ENCODE data around the gene PCID2.

Gene PCID2

GRCh38 chr13:113170511-113170910, 38.0 kb downstream of the PCID2 start:
- FAIRE-seq (no peak), DNase-seq (ENCODE audit: insufficient read length, low spot score) (no peak)
- TF ChIP-seq CTCF (IDR thresholded peaks at IDR 0.05; ENCODE audit: insufficient read depth, missing control alignments): no peak

GRCh38 chr13:113169277-113170272, 38.9 kb downstream of the PCID2 start:
- DNase-seq (ENCODE audit: insufficient read length, low spot score): no peak
- TF ChIP-seq CTCF (IDR thresholded peaks at IDR 0.05; ENCODE audit: insufficient read depth, missing control alignments): no peak
- FAIRE-seq: no peak

- no peak for DNase-seq (ENCODE audit: insufficient read length, low spot score)
- no peak for TF ChIP-seq CTCF (IDR thresholded peaks at IDR 0.05; ENCODE audit: insufficient read depth, missing control alignments)
- FAIRE-seq: no peak
Observed at GRCh38 chr13:113168211-113168610, 40.3 kb downstream of the PCID2 start.

GRCh38 chr13:113167575-113167974, 40.9 kb downstream of the PCID2 start:
- no peak for TF ChIP-seq CTCF (IDR thresholded peaks at IDR 0.05; ENCODE audit: insufficient read depth, missing control alignments)
- FAIRE-seq (no peak), DNase-seq (ENCODE audit: insufficient read length, low spot score) (no peak)

GRCh38 chr13:113167155-113167554, 41.3 kb downstream of the PCID2 start:
- DNase-seq (ENCODE audit: insufficient read length, low spot score): no peak
- TF ChIP-seq CTCF (IDR thresholded peaks at IDR 0.05; ENCODE audit: insufficient read depth, missing control alignments): no peak
- FAIRE-seq: no peak

GRCh38 chr13:113166681-113167080, 41.8 kb downstream of the PCID2 start:
- FAIRE-seq: no peak
- DNase-seq (ENCODE audit: insufficient read length, low spot score): no peak

More at GRCh38 chr13:113166681-113167080, 41.8 kb downstream of the PCID2 start:
- no peak for TF ChIP-seq CTCF (IDR thresholded peaks at IDR 0.05; ENCODE audit: insufficient read depth, missing control alignments)
